GM12891 (cell line): ENCODE data around the gene SEC31A.

Source experiments
- POLR2A ChIP-seq: IDR thresholded peaks from 2 replicates; pipeline ENCODE4 v1.6.1; 2011; ENCODE audit warnings: low read depth, low read length, control low read depth
- POLR2AphosphoS5 ChIP-seq: IDR thresholded peaks from 2 replicates; pipeline ENCODE4 v1.6.1; 2011; ENCODE audit warnings: low read depth, low read length, control low read depth
- SPI1 ChIP-seq: IDR thresholded peaks from 2 replicates; pipeline ENCODE4 v1.6.1; 2011; ENCODE audit warnings: low read depth, low read length, control low read depth

- TF ChIP-seq POLR2AphosphoS5 (no peak), POLR2A (no peak), SPI1 (no peak)
These were observed 87.2 kb downstream of the SEC31A start for GRCh38 chr4:82803746-82804145.
